NCI-H345 treated with DMSO at 0.1 percent for 48 hours (cell line): ENCODE measurements around the gene USP1.

Experiments
- DNase-seq: peaks from one replicate; lab custom pipeline; 2025; ENCODE audit not compliant: unreplicated experiment; lab: John Stamatoyannopoulos, UW

Gene USP1

DNA sequence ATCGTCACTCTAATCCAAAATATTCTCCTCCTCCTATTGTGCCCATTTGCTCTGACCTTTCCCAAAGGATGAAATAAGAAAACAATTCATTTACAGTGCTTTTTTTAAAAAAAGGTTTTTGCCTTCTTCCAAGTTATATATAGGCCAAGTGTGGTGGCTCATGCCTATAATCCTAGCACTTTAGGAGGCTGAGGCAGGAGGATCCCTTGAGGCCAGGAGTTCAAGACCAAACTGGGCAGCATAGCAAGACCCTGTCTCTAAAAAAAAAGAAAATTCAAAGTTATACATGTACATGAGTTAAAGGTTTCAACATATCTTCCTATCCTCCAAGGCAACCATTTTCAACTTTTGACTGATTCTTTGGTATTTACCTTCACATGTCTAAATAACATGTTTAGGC lies 10.1 kb upstream of the USP1 start:
- no peak for DNase-seq

DNA sequence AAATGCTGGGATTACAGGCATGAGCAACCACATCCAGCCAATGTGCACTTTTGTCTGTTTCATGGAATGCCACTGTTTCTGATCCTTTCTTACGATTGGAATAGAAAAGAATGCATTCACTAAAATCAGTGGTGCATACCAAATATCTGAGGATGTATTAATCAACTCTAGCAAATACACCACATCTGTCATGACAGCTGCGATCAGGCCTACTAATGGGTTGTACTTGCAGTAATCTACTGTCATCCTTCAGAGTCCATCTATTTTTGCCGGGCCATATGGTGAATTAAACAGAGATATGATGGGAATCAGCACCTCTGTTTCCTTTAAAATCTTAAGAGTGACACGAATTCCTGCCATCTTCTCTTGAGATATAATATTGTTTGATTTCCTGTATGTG lies 8.5 kb upstream of the USP1 start:
- no peak for DNase-seq

DNA sequence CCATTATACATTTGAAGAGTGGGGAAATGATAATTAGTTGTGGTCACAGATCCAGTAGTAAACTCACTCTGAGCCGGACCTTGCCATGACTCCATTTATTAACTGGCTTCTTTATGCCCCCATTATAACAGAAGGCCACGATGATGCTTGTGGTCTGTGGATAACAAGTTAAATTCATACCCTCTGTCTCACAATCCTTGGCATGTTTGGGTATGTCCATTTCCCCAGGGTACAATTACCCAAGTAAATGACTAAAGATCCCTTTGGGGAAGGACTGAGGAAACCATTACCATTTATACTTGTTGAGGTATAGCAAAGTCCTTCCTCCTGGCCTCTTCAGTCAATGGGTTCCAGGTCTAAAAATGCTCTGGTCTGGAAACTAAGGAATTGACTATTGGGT lies 7.3 kb upstream of the USP1 start:
- DNase-seq, result no peak

DNA sequence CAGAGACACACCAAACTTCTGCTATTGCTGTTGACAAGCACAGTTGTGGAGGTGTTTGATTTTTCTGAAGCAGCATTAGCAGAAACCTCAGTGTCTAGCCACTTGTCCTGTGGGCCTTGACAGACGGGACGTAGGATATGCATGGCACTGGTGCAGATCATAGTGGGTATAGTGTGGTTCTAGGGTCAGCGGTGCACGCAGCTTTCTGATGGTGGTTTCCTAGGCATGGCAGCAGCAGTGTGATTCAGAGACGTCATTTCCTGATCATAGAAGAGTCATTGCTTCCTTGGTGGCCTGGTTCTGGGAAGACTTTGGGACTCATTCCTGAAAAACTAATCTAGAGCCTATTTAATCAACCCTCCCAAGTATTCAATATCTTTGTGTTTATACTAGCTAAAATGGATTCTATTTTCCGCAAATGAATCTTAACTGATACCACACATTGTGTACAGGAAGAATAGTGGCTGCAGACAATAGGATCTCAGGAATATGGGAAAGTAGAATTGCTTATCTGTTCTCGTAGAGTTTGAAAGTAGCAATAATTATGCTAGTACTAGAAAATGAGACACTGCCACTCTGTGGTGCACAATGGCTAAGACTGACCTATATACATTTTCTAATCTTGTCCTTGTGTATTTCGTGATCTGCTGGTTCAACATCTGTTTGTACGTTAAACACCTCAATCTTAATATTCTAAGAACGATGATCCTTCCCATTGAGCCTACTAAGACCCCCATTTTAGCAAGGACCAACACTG lies 2.8 kb upstream of the USP1 start:
- DNase-seq, result no peak

DNA sequence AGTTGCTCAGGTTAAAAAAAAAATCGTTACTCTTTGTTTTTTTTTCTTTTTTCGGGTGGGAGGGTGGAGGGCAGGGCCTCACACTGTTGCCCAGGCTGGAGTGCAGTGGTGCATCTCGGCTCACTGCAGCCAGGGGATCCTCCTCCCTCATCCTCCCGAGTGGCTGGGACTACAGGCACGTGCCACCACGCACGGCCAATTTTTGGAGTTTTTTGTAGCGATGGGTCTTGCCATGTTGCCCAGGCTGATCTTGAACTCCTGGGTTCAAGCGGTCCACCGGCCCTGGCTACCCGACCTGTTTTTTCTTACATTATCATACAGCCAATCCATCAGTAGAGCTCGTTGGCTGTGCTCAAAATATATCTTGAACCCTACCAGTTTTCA lies 2.2 kb upstream of the USP1 start:
- DNase-seq, result no peak

DNA sequence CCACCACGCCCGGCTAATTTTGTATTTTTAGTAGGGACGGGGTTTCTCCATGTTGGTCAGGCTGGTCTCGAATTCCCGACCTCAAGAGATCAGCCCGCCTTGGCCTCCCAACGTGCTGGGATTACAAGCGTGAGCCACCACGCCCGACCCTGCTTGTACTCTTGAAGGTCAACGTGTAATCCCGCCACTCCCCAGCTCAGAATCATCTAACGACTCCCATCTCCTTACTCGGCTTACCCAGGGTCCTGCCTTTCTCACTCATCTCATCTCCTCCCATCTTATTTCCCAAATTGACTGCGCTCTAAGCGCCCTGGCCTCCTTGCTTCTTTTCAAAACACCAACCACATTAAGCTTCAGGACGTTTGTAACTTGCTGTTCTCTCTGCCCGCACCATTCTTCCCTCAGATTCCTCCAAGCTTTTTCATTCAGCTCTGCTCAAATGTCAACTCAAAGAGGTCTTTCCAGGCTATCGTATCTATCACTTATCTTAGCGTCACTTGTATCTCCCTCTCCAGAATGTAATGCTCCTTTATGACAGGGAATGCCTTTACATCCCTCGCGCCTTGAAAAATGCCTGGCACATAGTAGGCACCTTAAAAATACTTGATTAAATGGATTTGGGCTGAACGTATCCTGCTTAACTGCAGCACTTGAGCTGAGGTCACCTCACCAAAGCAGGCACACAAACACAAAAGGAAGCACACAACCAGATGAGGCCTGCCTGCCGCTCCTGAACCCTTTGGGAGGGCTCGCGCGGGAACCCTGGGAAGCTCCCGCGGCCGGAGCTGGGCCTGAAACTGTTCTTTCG lies 1.4 kb upstream of the USP1 start:
- no peak for DNase-seq

DNA sequence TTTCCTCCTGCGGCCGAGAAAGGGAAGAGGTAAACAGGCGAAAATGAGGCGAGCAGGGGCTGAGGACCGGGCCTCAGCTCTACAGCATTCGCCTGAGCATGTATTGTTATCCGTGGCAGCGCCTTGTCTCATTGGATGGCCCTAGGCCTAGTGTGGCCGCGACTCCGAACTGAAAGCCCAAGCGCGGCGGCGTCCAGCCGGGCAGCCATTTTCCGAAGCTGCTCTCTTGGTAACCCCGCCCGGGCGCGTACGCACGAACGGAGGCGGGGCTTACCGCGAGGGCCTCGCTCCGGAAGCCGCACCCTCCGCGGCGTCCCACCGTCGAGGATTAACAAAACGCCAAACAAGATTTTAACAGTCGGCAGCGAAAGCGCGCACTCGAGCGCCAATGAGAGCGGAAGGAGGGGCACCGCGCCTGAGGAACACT lies 797 bp upstream of the USP1 start:
- no peak for DNase-seq

DNA sequence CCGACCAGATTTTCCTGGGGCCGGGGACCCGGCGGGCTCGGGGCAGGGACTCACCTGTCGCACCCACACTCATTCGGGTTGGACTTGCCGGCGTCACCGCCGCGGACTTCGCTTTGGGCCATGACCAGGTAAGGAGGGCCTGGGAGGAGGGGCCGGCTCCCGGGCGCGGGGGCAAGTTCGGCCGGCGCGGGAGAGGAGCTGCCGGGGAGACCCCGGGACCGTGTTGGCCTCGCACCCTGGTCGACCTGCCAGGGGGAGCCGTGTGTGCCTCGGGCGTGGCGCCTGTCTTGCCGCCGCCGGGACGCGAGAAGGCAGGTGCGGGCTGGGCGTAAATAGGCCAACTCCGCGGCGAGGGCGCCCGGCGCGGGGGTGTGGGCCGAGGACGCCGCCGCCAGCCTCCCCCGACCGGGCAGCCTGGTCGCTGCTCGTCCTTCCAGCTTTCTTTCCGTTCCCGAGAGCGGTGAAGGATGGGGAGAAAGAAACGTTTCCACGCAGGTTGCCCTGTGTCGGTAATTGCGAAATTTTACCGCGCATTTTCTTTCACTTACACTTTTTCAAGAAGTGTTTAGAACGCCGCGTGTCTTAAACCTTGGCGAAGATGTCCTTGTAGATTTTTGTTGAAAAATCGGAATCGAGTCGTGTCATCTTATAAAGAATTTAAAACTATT lies 558 bp downstream of the USP1 start:
- DNase-seq, result no peak

DNA sequence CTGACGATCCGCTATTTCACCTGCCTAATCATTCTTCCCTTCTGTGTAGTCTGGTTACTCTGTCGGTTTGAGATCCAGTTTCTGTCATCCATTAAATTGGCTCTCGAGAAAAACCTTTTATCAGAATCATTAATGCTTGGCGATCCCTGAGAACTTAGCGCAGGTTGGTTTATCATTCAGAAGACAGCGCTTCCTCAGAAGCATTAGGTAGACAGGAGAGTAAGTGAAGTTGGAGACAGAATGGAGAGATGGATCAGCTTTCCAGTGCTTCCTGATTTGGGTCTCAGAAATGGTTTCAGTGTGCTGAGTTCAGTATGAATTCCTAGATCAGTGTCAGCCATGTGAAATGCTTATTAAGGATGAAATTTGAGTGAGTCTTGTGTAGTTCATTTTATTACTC lies 1.3 kb downstream of the USP1 start:
- no peak for DNase-seq

DNA sequence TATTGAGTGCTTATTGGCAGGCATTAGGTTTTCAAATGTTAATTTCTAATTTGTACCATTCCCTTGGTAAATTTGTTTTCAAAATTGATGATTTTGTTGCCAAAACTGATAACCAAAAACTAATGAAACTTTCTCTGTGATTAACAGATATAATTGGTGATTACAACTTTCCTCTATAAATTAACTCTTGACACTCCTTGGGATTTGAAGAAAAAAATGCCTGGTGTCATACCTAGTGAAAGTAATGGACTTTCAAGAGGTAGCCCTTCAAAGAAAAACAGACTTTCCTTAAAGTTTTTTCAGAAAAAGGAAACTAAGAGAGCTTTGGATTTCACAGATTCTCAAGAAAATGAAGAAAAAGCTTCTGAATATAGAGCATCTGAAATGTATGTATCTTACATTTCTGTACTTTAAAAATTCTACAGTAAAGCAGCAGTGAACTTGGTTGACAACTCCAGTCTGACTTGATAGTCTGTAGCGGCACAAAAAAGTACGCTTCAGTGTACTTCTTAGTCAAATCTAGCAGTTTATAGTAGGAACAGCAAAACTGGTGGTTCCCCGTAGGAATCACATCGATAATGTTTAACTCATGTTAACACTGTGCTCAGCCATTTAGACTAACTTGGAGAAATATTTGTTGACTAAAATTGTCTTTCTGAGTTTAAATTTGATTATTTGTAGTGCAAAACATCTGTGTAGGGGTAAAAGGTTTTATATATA lies 3.0 kb downstream of the USP1 start:
- no peak for DNase-seq

DNA sequence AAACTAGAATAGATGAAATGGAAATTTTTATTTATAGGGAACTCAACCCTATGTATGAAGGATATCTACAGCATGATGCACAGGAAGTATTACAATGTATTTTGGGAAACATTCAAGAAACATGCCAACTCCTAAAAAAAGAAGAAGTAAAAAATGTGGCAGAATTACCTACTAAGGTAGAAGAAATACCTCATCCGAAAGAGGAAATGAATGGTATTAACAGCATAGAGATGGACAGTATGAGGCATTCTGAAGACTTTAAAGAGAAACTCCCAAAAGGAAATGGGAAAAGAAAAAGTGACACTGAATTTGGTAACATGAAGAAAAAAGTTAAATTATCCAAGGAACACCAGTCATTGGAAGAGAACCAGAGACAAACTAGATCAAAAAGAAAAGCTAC lies 7.9 kb downstream of the USP1 start:
- no peak for DNase-seq

DNA sequence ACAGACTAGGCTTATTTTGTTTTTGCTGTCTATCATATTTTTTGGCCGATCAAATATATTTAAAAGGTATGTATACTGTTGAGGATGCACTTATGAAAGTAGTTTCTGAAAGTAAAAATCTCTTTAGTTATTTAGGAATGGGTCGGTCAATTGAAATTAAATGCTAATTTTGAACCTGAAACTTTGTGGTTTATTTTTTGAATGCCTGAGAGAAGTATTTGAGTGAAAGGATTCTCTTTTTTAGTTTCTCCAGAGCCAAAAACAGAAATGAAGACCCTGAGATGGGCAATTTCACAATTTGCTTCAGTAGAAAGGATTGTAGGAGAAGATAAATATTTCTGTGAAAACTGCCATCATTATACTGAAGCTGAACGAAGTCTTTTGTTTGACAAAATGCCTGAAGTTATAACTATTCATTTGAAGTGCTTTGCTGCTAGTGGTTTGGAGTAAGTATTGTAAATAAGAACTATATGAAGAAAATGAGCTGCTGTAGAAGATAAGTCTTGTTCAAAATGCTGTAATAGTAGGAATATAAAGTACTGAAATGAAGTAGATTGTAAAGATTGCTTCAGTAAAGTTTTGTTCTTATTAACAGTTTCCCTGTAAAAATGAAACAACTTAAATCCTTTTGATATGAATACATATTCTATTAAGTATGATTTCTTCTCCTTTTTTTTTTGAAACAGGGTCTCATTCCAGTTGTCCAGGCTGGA lies 11.5 kb downstream of the USP1 start:
- DNase-seq, result no peak

DNA sequence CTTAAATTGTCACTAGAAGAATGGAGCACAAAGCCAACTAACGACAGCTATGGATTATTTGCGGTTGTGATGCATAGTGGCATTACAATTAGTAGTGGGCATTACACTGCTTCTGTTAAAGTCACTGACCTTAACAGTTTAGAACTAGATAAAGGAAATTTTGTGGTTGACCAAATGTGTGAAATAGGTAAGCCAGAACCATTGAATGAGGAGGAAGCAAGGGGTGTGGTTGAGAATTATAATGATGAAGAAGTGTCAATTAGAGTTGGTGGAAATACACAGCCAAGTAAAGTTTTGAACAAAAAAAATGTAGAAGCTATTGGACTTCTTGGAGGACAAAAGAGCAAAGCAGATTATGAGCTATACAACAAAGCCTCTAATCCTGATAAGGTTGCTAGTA lies 13.5 kb downstream of the USP1 start:
- no peak for DNase-seq

DNA sequence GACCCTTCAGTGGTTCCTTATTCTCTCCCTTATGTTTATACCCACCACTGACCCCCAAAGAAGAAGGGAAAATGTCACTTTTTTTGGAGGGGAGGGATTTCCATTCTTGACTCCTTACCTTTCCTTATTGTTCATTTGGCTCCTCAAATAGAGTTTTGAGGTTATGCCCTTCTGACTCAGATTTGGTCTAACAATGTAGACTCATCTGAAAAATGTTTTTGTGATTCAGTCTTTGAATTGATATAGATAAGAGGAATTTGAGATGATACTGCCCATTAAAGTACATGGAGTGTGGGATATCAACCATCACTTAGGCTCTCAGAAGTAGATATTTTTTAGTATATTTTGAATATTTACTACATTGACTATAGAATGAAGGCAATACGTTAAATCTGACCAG lies 16.1 kb downstream of the USP1 start:
- DNase-seq, result no peak

DNA sequence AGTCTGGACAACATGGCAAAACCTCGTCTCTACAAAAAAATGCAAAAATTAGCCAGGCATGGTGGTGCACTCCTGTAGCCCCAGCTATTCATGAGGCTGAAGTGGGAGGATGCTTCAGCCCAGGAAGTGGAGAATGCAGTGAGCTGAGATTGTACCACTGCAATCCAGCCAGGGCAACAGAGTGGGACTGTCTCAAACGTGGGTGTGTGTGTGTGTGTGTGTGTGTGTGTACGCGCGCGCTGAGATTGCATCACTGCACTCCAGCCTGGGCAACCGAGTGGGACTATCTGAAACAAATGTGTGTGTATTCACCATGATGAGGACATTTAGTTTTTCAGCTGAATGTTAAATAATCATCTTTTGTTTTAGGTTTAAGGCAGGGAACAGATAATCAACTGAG lies 21.1 kb downstream of the USP1 start:
- no peak for DNase-seq

DNA sequence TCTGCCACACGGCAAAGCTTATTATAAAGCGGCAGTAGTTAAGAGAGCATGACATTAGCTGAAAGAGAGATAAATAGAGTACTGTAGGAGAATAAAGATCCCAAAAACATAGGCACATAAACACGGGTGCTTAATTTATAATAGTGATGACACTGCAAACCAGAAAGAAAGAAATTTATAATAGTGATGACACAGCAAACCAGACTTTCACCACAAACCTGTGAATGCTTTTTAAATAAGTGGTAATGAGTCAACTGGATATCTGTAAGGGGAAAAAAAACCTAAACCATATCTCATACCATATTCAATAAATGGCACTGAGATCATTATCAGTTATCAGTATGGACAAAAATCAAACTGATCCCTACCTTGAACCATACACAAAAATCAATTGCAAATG lies 25.5 kb downstream of the USP1 start:
- DNase-seq, result no peak

DNA sequence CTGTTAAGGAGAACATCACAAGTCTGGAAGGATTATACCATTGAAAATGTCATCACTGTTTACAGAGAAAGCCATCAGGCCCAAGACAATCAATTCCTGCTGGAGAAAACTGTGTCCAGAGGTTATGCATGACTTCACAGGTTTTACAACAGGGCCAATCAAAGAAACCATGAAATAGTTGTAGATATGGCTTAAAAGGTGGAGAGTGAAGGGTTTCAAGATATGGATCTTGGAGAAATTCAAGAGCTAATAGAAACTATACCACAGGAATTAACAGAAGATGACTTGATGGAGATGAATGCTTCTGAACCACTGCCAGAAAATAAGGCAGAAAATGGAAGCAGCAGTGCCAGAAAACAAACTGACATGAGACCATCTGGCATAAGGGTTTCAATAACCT lies 30.2 kb downstream of the USP1 start:
- DNase-seq, result no peak

DNA sequence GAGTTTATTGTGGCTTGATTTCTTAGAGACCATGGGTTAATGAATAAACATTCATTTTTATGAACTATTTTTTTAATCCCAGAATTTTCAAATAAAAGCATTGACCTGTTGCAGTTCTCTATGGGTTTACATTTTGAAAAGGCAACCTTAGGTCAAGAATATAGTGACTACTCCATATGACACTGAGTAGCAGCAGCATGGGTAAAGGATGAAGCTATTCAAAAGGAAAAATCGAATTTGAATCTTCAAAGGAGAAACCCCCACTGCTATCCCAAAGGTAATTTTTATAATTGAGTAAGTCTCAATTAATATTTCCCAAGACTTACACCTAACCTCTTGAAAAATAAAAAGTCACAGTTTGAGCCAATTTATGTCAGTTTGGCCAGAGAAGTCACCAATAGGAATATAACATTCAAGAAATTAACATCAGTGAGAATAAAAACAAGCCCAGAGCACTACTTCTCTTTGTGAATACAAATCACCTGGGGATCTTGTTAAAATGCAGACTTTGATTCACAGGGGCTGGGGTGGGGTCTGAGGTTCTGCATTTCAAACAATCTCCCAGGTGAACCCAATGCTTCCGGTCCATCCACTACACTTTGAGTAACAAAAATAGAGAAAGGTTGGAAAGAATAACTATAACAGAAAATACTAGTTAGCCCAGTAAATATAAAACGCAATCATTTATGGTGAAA lies 39.8 kb downstream of the USP1 start:
- no peak for DNase-seq

DNA sequence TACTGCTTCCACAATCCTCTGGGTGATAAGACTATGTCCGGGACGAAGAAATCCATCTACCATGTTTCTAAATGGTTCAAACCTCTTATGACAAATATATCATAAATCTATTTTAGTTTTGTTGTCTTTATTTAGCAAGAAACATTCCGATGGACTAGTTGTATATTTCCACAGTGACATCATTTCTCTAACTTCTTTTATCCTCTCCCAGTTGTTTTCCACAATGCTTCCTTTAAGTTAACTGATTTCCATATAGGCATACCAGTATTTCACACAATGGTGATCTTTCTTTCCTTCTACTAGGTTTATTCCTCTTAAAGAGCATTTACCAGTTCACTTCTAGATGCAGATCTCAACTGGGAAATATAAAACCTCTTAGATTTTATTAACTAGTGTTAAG lies 44.8 kb downstream of the USP1 start:
- no peak for DNase-seq

DNA sequence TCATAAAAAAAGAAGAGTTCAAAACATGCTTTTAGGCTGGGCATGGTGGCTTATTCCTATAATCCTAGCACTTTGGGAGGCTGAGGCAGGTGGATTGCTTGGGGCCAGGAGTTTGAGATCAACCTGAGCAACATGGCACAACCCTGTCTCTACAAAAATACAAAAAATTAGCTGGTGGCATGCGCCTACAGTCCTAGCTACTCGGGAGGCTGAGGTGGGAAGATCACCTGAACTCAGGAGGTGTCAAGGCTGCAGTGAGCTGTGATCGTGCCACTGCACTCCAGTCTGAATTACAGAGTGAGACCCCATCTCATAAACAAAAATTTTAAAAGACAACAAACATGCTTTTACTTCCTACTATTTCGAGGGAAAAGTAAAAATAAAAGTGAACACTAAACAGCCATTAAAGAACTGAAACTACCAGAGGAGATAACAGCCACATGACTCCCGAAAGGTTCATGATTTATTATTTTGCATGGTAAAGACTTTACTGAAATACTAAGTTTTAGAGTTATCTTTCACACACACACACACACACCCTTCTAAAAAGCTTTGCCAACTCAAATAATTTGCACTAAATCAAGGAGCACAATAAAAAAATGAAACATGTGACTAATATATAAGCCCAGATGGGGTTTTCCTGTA lies 48.1 kb downstream of the USP1 start:
- no peak for DNase-seq
